HepG2 (cell line): Measurements from ENCODE around the gene STOM. TPM values are rescaled to one million over a fixed set of nuclear protein-coding genes. Genes with fewer than 3 reads are reported as not detected.

Experiments
- IRF9 ChIP-seq: sonication (generic); formaldehyde crosslinking; IDR thresholded peaks from 2 replicates; pipeline ENCODE4 v1.8.0; 2022; ENCODE audit warnings: missing genetic modification reagents, mild to moderate bottlenecking, borderline replicate concordance
- MED1 ChIP-seq: sonication (generic); formaldehyde crosslinking; IDR thresholded peaks from 2 replicates; pipeline ENCODE4 v1.4.0; 2020; ENCODE audit warnings: missing genetic modification reagents
- UBTF ChIP-seq: sonication (generic); formaldehyde crosslinking; IDR thresholded peaks from 2 replicates; pipeline ENCODE4 v1.4.0; 2020; ENCODE audit warnings: mild to moderate bottlenecking, missing genetic modification reagents
- YEATS2 ChIP-seq: sonication (generic); formaldehyde crosslinking; IDR thresholded peaks from 2 replicates; pipeline ENCODE4 v1.4.0; 2020; ENCODE audit warnings: missing genetic modification reagents, borderline replicate concordance
- ZNF12 ChIP-seq: sonication (generic); formaldehyde crosslinking; IDR thresholded peaks from 2 replicates; pipeline ENCODE4 v1.5.0; 2020; ENCODE audit warnings: missing genetic modification reagents
- ZNF597 ChIP-seq: sonication (generic); formaldehyde crosslinking; IDR thresholded peaks from 2 replicates; pipeline ENCODE4 v1.5.0; 2020; ENCODE audit warnings: missing genetic modification reagents
- ZNF674 ChIP-seq: sonication (generic); formaldehyde crosslinking; IDR thresholded peaks from 2 replicates; pipeline ENCODE4 v1.5.0; 2020; ENCODE audit warnings: low read depth, mild to moderate bottlenecking, missing genetic modification reagents
- polyA plus RNA-seq, 8 experiments: library from polyadenylated mRNA; depleted of rRNA in 3 of 8; stranded (reverse) in 7 of 8; unstranded in 1 of 8; fragments of >200 nt; fragmentation: Illumina TruSeq in 4 of 8; extraction: Trizol in 4 of 8; gene quantifications; 2 replicates each; pipeline versions ENCODE4 v1.2.1 to v1.2.3, GENCODE V29; 2011 to 2016; ENCODE audit warnings: low read depth in 4 of 8, missing spikeins in 1 of 8, mixed read lengths in 1 of 8; ENCODE audit not compliant: insufficient read depth in 1 of 8
- total RNA-seq, 5 experiments: library from RNA; depleted of rRNA; stranded (reverse); fragments of >200 nt; fragmentation: Illumina TruSeq; extraction: Trizol; gene quantifications; 2 replicates each; pipeline ENCODE4 v1.2.3, GENCODE V29; 2016; ENCODE audit warnings: low read depth in 1 of 5

STOM gene
- total and polyA plus RNA-seq, 2 of the 13 experiments (the other 11 are each of a cell fraction or from before 2014, with no cell fraction given), result 43.6 to 165 TPM

GRCh38 chr9:121360601-121361374 is 9.3 kb downstream of the STOM start (continued):
- TF ChIP-seq UBTF, result no peak
- TF ChIP-seq ZNF597 (CRISPR knock-in tag), result no peak
- no peak for TF ChIP-seq ZNF12 (CRISPR knock-in tag)
- no peak for TF ChIP-seq IRF9 (CRISPR knock-in tag)
- no peak for TF ChIP-seq YEATS2 (CRISPR knock-in tag)
- no peak for TF ChIP-seq MED1 (CRISPR knock-in tag)
- no peak for TF ChIP-seq ZNF674 (CRISPR knock-in tag)
- TF ChIP-seq, all 625 proteins: peak for 0
